Keratinocyte (primary cell): ENCODE results near the gene WLS. TPM values are rescaled to one million over a fixed set of nuclear protein-coding genes. Genes with fewer than 3 reads are reported as not detected.

Experiments used
- DNase-seq: peaks from one replicate; pipeline ENCODE4 v3.0.0-alpha.2; 2011; ENCODE audit warnings: low read depth, missing footprints, low spot score
- FAIRE-seq: peaks from 2 replicates; lab custom pipeline; 2011; peaks lifted over from hg19 to GRCh38; lab: Jason Lieb, UNC
- H2AFZ ChIP-seq: 2 replicates; pipeline ENCODE4 v1.6.0; 2012; ENCODE audit warnings: low read length, control low read depth, inconsistent platforms; ENCODE audit not compliant: control insufficient read depth
- H3K27ac ChIP-seq: 2 replicates; pipeline ENCODE4 v1.5.1; 2011; ENCODE audit warnings: low read length; ENCODE audit not compliant: control insufficient read depth, insufficient read depth
- H3K27me3 ChIP-seq: 3 replicates; pipeline ENCODE4 v1.6.0; 2011; ENCODE audit warnings: low read length; ENCODE audit not compliant: control insufficient read depth, insufficient read depth; ENCODE audit errors: extremely low read depth
- H3K36me3 ChIP-seq, 2 experiments: 2 replicates in 1 of 2; 3 replicates in 1 of 2; pipeline ENCODE4 v1.5.1; 2011; ENCODE audit warnings: low read length in 2 of 2, mild to moderate bottlenecking in 1 of 2; ENCODE audit not compliant: control insufficient read depth in 2 of 2, insufficient read depth in 2 of 2; ENCODE audit errors: extremely low read depth in 1 of 2
- H3K4me1 ChIP-seq: 3 replicates; pipeline ENCODE4 v1.5.1; 2011; ENCODE audit warnings: low read length; ENCODE audit not compliant: control insufficient read depth, insufficient read depth; ENCODE audit errors: extremely low read depth
- H3K4me2 ChIP-seq: 3 replicates; pipeline ENCODE4 v1.6.0; 2011; ENCODE audit warnings: low read depth, low read length; ENCODE audit not compliant: control insufficient read depth, insufficient read depth; ENCODE audit errors: extremely low read depth
- H3K4me3 ChIP-seq, 3 experiments: fragments of 200-600 bp in 1 of 3; sonication (generic) in 1 of 3; 2 replicates in 2 of 3; 3 replicates in 1 of 3; pipeline ENCODE4 v1.5.1; 2011 to 2016; ENCODE audit warnings: low read length in 3 of 3, mild to moderate bottlenecking in 3 of 3, control low read depth in 2 of 3, inconsistent platforms in 1 of 3, low read depth in 1 of 3, mixed read lengths in 1 of 3, mixed run types in 1 of 3, moderate library complexity in 1 of 3; ENCODE audit not compliant: control insufficient read depth in 2 of 3, insufficient read depth in 2 of 3; ENCODE audit errors: extremely low read depth in 1 of 3
- H3K79me2 ChIP-seq: 2 replicates; pipeline ENCODE4 v1.6.0; 2012; ENCODE audit warnings: low read length; ENCODE audit not compliant: control insufficient read depth, insufficient read depth
- H3K9ac ChIP-seq: 3 replicates; pipeline ENCODE4 v1.6.0; 2011; ENCODE audit warnings: low read length; ENCODE audit not compliant: control insufficient read depth, insufficient read depth; ENCODE audit errors: extremely low read depth
- H3K9me1 ChIP-seq: 3 replicates; pipeline ENCODE4 v1.6.0; 2011; ENCODE audit warnings: low read length; ENCODE audit not compliant: control insufficient read depth, insufficient read depth; ENCODE audit errors: extremely low read depth
- H3K9me3 ChIP-seq: 2 replicates; pipeline ENCODE4 v1.5.1; 2012; ENCODE audit warnings: low read depth, low read length; ENCODE audit not compliant: control insufficient read depth
- H4K20me1 ChIP-seq: 3 replicates; pipeline ENCODE4 v1.6.0; 2011; ENCODE audit warnings: low read length; ENCODE audit not compliant: control insufficient read depth, insufficient read depth; ENCODE audit errors: extremely low read depth
- CTCF ChIP-seq, 3 experiments: IDR thresholded peaks in 1 of 3; conservative IDR thresholded peaks in 1 of 3; optimal IDR thresholded peaks in 1 of 3; 2 replicates in 2 of 3; 3 replicates in 1 of 3; pipeline versions ENCODE3 to v1.5.1; 2011; ENCODE audit warnings: low read length in 3 of 3, mild to moderate bottlenecking in 3 of 3, moderate library complexity in 2 of 3, control low read depth in 1 of 3, inconsistent platforms in 1 of 3; ENCODE audit not compliant: insufficient read depth in 2 of 3; ENCODE audit errors: extremely low read depth in 1 of 3
- EZH2 ChIP-seq: IDR thresholded peaks from one replicate; pipeline ENCODE4 v1.6.1; 2012; ENCODE audit warnings: inconsistent platforms, mild to moderate bottlenecking, low read length, moderate library complexity
- dilution Hi-C: fragments of 300-500 bp; cut with MboI; formaldehyde crosslinking; loops from one replicate; pipeline ENCODE4 v1.7.0; 2020; ENCODE audit warnings: low sequenced_read_pairs; ENCODE audit not compliant: extremely low pct_ligation_motif_present
- polyA plus RNA-seq, 5 experiments: library from polyadenylated mRNA; depleted of rRNA in 3 of 5; stranded (reverse) in 3 of 5; stranded (forward) in 1 of 5; unstranded in 1 of 5; fragments of >200 nt; gene quantifications; 1 replicate in 1 of 5; 2 replicates in 3 of 5; 3 replicates in 1 of 5; pipeline versions ENCODE4 v1.2.1 to v1.2.3, GENCODE V29; 2011 to 2012; ENCODE audit warnings: missing spikeins in 2 of 5, low read depth in 1 of 5, low replicate concordance in 1 of 5

WLS gene
- polyA plus RNA-seq, 1 donor (not counting 4 experiments of a cell fraction or from before 2014, with no cell fraction given): 92.4 TPM

GRCh38 chr1:68279846-68280245, 47.5 kb upstream of the WLS start:
- no peak overlapping the region for H2AFZ ChIP-seq
- dilution Hi-C loops: no loop called here
- FAIRE-seq: peak; percentile 55
- TF ChIP-seq EZH2: no peak
- TF ChIP-seq CTCF (optimal IDR thresholded peaks at IDR 0.05 in 1 of 3, IDR thresholded peaks at IDR 0.05 in 1 of 3, conservative IDR thresholded peaks at IDR 0.05 in 1 of 3; ENCODE audit: extremely low read depth in 1 of 3, insufficient read depth in 2 of 3, low read length in 3 of 3): no peak
- no peak overlapping the region for H3K9ac ChIP-seq
- no peaks in the 10 kb centered on the region for H3K36me3 ChIP-seq
- DNase-seq: no peak
- no peaks in the 10 kb centered on the region for H4K20me1 ChIP-seq
- no peaks in the 10 kb centered on the region for H3K79me2 ChIP-seq
- no peaks in the 10 kb centered on the region for H3K9me1 ChIP-seq
- no peaks in the 10 kb centered on the region for H3K9me3 ChIP-seq
- H3K27me3 ChIP-seq: no peaks in the 10 kb centered on the region
- H3K27ac ChIP-seq: no peak overlapping the region
- H3K4me2 ChIP-seq: no peak overlapping the region
- H3K4me1 ChIP-seq: no peaks in the 10 kb centered on the region
- H3K4me3 ChIP-seq: no peak overlapping the region

- dilution Hi-C loops: no loop called here
- no peak overlapping the region for H3K4me3 ChIP-seq
- H3K4me2 ChIP-seq: no peak overlapping the region
- H3K9ac ChIP-seq: no peak overlapping the region
- TF ChIP-seq CTCF (optimal IDR thresholded peaks at IDR 0.05 in 1 of 3, IDR thresholded peaks at IDR 0.05 in 1 of 3, conservative IDR thresholded peaks at IDR 0.05 in 1 of 3; ENCODE audit: extremely low read depth in 1 of 3, insufficient read depth in 2 of 3, low read length in 3 of 3) (no peak), EZH2 (no peak)
- no peaks in the 10 kb centered on the region for H3K27me3 ChIP-seq
- no peak overlapping the region for H3K27ac ChIP-seq
- H3K36me3 ChIP-seq: no peaks in the 10 kb centered on the region
- FAIRE-seq (no peak), DNase-seq (no peak)
- no peaks in the 10 kb centered on the region for H3K4me1 ChIP-seq
- no peak overlapping the region for H2AFZ ChIP-seq
- no peaks in the 10 kb centered on the region for H3K9me3 ChIP-seq
- H4K20me1 ChIP-seq: no peaks in the 10 kb centered on the region
- H3K79me2 ChIP-seq: no peaks in the 10 kb centered on the region
- H3K9me1 ChIP-seq: no peaks in the 10 kb centered on the region
Measured at GRCh38 chr1:68278221-68278620, 45.9 kb upstream of the WLS start.
